Activated CD4-positive, CD25-positive, alpha-beta regulatory T cell treated with anti-CD3 and anti-CD28 coated beads, Interleukin-2, amount 50 U/mL, for 24 hours (primary cell): Measurements from ENCODE around the gene CD226.
"Not testable (repeated sequence)": the region's sequence is repeated elsewhere in the genome, so short reads cannot be mapped to it uniquely, and the experiment has no call there.

Experiments
- ATAC-seq, 2 donors: fragments of 150-1000 bp; cut with Tn5 transposase; one replicate each; pipeline ENCODE4 v1.10.0; 2021; ENCODE audit warnings: mild to moderate bottlenecking in 1 of 2, moderate library complexity in 1 of 2

CD226 gene

DNA sequence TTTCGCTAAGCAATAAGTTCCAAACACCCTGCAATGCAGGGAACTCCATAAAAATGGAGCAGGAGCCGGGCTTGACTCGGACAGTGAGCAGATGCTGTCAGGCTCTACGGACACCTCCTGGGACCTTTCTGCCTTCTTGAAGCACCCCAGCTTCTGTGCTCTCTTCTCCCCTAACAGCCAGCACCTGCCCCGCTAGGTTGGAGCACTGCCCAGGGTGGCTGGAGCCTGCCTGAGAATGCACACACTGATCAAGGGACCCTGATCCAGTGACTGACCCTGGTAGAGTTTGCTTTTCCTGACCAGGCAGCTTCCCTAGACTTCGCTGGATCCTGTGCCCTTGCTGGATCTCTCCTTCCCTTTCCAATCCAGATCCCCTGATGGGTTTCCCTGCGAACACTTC lies 40.9 kb downstream of the CD226 start:
- no peak for ATAC-seq

DNA sequence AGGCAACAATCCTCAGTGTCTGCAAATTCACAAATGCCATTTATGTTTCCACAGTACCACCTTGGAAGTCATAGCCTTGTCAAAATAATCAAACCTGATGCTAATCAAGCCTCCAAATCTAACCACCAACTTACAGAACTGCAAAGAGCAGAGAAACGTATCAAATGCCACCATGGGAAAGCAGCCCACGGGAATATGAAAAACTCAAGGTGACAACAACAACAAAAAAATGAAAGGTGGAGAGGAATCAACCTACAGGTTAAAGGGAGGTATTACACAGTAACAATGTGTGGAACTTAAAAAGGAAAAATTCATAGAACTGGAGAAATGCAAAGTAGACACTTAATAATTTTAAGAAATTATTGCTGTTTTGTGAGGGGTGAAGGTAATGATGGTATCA lies 46.7 kb downstream of the CD226 start:
- ATAC-seq: no peak

DNA sequence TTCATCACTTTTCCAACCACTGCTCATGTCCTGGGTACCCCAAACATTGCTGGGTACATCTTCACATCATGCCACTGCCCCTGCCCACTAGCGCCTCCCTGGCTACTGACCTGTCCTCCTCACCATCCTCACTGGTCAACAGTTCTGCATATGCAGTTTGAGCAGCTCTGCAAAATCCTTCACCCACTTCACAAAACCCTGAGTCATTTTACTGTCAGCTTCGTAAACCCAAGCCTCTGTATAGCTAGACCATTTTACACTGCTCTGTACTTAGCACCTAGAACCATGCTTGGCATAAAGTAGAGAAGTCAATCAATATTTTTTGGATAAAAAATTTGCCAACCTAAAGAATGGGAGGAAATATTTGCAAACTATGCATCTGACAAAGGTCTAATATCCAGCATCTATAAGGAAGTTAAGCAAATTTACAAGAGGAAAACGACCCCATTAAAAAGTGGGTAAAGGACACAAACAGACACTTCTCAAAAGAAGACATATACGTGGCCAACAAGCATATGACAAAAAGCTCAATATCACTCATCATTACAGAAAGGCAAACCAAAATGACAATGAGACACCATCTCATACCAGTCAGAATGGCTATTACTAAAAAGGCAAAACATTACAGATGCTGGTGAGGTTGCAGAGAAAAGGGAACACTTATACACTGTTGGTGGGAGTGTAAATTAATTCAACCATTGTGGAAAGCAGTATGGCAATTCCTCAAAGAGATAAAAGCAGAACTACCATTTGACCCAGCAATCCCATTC lies 48.3 kb downstream of the CD226 start:
- peak; percentile 22 to 50 for ATAC-seq

DNA sequence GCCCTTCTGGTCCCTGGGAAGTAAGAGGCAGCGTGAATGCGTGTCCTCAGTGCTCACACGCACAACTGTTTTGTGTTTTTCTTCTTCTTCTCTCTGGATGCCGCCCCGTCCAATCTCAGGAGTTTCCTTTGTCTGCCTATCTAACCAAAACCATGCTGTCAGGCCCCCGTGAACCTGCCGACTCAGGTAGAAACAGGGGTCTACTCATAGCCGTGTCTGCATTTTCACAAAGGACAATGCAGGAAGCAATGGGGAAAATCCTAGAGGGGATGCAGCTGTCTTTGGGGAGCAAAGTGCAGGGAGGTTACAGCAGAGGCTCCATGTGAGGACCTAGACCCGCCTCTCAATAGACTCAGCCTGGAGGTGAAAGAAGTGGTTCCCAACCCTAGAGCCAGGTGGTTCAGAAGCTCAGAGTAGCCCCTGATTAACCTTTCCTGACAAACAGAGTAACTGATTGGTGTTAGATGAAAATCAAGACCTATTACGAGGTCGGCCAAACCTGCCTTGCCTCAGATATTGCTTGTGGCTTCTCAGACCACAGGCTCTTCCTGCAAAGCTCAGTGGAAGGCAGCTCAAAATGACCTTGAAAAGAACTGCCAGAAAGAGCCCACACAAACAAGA lies 49.3 kb downstream of the CD226 start:
- peak; percentile 18 to 28 for ATAC-seq

DNA sequence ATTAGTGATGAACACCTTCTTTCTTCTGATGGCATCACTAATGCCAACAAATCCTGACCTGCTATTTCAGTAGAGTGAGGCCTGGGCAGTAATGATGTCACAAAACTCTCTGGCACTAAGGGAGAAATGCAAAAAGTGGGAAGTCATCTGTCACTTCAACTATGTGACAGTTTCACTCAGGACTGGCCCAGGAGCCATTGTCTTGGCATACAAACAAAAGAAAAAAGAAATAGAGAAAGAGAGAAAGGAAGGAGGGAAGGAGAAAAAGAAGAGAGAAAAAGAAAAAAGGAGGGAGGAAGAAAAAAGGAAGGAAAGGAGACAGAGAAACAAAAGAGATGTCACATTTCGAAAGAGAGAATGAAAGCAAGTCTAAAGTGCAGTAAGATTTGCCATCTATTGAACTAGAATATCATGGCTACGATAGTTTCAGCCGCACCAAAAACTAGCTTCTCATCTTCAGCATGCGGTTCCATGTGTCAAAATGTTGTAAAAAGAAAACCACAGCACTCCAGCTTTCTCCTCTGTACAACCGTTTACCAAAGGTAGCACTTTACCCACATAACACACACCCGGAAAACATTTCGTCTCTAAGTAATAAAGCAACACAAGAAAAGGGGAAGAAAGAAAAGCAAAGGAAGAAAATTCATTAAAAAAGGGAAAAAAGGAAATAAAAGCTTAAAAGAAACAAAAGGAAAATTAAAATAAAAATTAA lies 50.1 kb downstream of the CD226 start:
- peak; percentile 39 to 53 for ATAC-seq

DNA sequence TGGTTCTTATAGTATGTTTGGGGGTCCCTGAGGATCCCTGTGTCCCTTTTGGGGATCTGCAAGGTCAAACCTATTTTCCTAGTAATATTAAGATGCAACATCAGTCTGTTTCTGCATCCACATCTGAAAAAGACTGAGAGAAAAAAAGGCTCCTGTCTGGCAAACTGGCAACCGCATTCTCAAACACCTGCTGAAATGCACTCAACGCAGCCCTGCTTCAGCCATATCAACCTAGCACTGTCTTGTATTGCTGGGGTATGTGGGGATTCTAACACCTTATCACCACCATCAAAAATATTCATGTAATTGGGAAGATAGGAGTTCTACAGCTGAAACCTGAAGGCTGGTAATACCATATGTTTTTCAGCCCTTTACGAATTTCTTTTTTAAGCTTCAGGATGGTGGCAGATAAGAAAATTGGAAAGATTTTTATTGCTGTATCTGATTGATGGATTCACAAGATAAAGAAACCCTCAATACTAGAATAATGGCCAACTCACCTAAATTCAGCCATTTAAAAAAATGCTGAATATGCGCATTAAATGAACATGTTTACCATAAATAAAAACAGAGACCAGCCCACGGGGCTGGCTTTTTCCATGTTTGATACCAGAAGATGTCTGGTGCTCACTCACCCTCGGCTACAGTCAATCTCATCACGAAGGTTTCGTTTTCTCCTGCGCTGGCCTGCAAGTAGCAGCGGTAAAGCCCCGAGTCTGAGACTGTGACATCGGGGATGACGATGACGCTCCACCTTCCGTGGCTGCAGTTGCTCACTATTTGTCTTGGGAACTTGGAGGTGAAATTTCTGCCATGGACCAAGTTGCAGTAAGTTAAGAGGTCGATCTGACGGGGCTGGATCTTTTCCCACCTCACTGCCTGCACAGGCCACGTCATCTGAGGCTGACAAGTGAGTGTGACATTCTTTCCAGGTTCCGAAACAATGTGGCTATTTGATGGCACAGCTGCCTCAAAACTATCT lies 52.3 kb downstream of the CD226 start:
- ATAC-seq: no peak

DNA sequence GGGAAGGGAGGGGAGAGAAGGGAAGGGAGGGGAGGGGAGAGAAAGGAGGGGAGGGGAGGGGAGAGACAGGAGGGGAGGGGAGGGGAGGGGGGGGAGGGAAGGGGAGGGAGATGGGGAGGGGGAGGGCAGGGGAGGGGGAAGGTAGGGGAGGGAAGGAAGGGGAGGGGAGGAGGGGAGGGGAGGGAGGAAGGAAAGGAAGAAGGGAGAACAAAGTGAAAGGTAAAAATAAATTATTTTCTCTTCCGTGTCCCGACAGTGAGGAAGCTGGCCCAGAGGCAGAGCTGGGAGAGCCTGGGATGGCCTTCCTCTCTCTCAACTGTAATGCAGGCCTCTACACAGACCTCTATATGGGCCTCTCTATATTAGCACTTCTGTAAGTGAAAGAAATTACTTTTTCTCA lies 53.2 kb downstream of the CD226 start:
- ATAC-seq: no peak

DNA sequence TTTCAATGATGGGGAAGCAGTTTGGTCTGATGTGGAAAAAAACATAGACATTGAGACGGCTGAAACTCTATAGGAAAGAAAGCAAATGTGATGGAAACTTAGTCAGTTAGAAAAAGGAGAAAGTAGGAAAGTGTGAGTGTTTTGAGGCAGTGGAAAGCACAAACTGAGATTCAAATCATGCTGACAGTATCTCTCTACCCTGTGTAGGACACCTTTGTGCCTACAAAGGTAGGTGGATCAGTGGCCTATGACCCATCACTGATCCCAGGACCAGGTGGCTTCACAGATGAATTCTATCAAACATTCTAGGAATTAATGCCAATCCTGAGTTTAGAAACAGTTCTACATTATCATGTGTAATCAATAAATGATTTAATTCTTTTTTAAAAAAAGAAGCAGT lies 57.1 kb downstream of the CD226 start:
- ATAC-seq: no peak

DNA sequence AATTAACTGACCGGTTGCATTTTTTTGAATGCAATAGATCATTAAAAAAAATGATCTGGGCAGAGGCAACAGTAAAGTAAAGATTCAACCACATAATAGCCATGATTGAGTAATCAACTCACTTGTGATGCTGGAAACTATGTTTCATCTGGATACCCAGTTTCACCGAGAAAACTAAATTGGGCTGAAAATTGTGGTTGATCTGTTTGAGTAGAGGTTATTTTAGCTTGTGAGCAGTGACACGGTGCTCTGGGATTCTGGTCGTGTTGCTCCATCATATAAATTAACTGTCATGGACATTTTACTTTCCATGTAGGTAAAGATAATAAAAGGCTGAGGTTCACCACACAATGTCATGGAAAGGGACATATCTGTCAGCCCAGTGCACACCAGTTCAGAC lies 58.7 kb downstream of the CD226 start:
- peak; percentile 21 to 46 for ATAC-seq

DNA sequence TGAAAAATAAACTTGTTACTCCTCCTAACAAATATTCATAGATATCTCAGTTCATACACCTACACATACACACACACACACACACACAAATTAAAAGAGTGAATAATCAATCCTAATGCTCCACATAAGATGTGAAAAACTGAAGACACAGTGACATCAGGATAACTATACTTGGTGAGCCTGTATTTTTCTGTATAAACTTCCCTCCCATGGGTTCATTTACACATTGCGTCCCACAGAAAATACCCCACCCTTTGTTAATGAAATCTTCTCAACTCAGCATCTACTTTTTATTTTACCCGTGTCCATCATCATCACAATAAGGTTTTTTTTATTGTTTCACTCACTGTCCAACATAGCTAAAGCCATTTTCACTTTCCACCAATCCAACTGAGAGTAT lies 60.4 kb downstream of the CD226 start:
- no peak for ATAC-seq

DNA sequence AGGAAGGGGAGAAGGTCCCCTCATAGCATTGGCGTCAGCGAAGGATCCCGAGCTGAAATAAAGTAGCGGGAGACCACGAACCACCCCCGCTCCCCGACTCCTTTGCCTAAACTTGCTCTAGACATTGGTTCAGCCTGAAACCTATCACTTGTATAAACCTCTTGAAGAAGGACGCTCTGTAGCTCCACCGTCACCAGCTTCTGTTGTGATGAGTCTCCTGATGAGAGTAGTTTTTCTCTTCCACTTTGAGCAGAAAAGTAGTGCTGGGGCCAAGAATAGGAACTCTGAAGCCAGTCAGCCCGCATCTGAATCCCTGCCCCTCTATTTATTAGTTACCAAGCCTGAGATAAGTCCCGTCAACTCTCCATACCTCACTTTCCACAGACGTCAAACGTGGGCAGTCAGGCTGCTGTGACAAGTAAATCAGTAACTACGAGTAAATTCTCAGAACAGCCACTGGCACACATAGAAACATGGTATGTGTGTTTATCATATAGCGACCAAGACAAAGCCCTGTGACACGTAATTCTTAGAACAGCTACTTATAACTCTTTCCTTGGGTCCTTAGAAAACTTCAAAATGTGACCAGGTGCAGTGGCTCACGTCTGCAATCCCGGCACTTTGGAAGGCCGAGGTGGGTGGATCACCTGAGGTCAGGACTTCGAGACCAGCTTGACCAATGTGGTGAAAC lies 61.7 kb downstream of the CD226 start:
- peak; percentile 82 for ATAC-seq

DNA sequence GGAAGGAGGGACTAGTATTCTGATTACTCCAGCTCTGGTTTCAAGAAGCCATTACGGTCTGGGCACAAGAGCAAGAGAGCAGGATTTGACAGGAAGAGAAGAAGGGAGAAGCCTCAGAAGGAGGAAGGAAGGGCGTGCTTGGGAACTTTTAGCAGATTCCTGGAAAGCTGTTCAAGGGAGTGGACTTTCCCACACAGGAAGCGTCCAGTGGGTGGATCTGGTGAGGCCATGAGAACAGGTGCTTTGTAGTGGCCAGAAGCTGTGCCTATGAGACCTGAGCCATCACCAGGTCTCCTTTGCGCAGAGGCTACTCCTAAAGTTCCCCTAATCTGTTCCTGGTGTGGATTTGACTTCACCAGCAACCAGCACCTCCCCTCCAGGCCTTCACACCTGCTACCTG lies 62.3 kb downstream of the CD226 start:
- no peak for ATAC-seq

DNA sequence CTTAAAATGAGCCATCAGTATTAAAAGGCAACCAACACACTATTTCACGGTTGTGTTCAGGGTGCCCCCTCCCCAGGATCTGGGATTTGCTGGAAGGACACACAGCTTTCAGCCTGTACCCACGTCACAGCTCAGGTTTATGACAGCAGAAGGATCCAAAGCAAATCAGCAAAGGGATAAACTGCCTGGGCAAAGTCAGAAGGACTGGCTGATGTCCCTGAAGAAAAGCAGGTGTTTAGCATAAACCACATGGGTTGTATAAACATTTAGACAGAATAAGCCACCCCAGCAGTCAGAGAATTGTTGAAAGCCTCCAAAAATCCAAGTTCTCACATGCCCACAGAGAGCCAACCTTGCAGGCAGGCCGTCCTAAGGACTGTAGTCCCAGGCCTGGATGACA lies 63.9 kb downstream of the CD226 start:
- no peak for ATAC-seq

DNA sequence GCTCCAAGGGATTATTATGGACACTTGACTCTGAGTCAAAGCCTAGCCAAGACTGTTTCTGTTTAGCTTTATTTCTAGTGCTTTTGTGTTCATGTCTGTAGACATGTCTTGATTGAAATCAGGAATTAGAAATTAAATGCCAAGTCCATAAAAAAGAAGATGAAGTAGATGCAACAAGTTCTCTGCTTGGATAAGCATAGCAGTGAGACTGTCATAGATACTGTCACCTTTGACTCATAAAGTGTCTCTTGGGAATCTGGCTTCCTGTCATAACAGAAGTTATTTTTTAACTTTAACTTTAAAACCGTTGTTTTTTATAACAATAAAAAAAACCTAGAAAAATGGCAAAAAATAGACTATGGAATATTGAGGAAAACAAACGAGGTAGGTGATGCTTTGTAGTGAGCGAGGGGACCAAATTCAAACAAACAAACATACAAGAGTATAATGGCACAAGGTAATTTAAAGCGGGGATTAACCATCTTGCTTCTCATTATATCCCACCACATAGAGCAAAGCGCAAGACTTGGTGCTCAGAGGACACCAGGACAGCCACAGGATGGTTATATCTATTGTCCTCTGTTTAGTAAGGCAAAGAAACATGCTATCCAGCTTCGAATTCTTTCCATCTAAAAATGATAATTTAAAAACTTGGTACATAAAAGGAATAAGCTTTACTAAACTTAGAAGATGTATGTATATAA lies 64.6 kb downstream of the CD226 start:
- no peak for ATAC-seq

DNA sequence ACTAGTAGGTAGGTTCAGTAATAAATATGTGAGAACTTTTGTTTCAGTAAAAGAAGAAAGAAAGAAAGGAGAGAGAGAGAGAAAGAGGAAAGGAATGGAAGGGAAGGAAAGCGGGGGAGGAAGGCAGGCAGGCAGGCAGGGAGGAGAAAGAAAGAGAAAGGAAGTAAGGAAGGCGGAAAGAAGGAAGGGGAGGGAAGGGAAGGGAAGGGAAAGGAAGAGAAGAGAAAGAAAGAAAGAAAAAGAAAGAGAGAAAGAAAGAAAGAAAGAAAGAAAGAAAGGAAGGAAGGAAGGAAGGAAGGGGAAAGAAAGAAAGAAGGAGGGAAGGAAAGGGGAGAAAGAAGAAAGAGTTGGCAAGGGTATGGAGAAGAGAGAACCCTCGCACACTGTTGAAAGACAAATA lies 67.6 kb downstream of the CD226 start:
- ATAC-seq: no peak

DNA sequence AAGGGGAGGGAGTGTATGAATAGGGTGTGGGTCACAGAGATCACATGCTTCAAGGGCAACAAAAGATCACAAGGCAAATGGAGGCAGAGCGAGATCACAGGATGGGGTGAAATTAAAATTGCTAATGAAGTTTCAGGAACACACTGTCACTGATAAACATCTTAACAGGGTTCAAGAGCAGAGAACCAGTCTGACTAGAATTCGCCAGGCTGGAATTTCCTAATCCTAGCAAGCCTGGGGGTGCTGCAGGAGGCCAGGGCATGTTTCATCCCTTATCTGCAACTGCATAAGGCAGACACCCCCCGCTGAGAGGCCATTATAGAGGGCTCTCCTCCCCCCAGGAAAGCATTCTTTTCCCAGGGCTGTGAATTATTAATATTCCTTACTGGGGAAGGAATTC lies 68.6 kb downstream of the CD226 start:
- ATAC-seq: not testable (repeated sequence)

DNA sequence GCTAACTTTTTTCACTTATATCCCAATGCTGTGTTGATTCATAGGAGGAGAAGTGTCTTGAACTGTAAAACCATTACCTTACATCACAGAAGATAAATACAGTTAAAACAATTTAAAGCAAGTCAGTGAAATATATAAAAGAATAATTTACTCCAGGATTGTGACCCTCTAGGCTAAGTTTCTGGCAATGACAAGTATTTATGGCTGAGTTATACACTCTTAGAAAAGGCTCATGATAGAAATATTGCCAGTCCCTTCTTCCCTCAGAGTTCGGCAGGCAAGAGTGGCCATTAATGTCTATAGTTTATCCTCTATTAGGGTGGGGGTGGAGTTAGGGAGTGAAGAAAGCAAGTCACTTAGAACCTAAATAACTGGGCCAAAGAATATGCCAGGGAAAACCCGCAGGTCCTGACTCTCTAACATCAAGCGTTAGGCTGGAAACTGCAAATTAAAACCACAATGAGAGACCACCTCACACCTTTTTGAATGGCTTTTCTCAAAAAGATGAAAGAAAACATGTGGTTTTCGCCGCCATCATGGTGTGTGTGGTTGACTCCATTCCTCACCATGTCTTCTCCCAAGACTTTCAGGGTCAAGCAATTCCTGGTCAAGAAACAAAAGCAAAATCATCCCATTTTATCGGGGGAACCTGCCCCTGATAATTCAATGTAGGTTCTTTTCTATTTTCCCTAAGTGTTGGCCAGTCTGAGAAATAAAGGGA lies 69.3 kb downstream of the CD226 start:
- no peak for ATAC-seq

DNA sequence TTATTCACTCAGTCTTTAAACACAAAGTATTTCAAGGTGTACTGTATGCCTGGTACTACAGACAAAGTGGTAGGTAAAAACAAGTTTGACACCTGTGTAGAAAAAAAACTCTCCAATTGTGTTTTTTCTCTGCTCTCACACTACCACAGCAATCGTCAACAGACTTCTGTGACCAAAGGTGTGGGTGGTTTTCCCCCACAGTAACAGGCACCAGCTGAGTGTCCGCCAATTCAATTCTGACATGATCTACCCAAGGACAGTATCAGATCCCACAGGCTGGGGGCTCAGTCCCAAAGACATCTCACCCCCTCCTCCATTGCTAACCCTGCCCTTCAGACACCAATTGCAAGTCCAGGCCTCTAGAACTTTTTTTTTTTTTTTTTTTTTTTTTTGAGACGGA lies 71.2 kb downstream of the CD226 start:
- ATAC-seq: no peak

DNA sequence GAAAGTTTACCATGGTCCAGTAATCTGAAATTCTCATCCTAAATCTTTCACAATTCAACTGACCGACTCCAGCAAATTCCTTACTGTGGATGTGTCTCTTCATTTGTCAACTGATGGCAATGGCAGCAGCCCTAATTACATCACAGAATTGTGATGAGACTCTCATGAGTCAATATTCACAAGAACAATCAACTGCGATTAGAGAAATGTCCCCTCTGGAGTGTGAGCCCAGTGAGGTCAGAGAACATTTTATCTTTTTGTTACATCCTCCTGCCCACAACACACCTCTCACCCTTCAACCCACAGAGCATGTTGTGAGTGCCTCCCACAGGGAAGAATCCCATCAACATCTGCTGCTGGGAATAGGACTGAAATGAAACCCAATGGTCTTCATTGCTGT lies 73.6 kb downstream of the CD226 start:
- no peak for ATAC-seq

DNA sequence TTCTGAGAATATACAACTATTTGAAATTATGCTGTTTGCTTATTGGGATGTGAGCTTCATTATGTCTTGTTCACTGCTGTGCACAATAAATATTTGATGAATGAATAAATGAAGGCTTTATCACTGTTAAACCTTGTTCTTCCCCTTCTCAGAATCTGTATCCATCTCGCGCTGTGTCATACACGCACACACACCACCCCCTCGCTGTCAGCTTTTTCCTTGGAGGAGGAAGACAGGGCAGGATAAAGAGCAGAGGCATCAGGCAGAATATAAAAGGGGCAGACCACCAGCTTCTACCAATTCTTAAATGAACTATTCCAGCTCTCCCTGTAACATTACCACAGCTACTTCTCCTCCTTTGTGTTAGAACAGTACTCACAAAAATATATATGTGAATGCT lies 75.0 kb downstream of the CD226 start:
- no peak for ATAC-seq

DNA sequence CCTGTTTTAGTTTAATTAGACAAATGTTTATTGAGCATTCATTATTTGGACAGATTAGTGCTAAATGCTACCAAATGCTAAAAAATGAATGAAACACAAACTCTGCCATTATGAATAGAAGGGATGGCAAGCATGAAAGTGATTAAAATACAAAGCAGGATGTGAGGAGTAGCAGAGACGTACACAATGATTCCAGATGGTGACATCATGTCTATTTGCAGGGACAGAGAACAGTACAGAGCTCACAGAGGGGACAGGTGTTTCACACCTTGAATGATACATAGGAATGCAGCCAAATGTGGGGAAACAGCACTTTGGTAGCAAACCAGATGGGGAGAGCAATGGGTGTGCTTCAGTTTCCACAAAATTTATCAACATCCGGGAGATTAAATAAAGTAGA lies 76.3 kb downstream of the CD226 start:
- no peak for ATAC-seq
